ENCODE measurements around the gene KIF5A. TPM values are rescaled to one million over a fixed set of nuclear protein-coding genes. Genes with fewer than 3 reads are reported as not detected.

The KIF5A gene
- total and polyA plus RNA-seq, 4 donors, result 0.05 to 0.34 (median 0.14) TPM

GRCh38 chr12:57625261-57626032 lies 75.6 kb downstream of the KIF5A start:
- Histone ChIP-seq H3K36me3 (ENCODE audit: control insufficient read depth in 4 of 4, insufficient read depth in 4 of 4, low read length in 4 of 4) (no peaks in the 10 kb centered on the region), H3K9ac (ENCODE audit: insufficient read depth in 1 of 2, low read length in 2 of 2) (no peak overlapping the region), H3K4me3 (no peak overlapping the region), H3K27ac (ENCODE audit: low read depth in 1 of 2, low read length in 1 of 2) (no peak overlapping the region), H3K4me1 (ENCODE audit: control insufficient read depth in 5 of 5, insufficient read depth in 5 of 5, low read length in 5 of 5) (peaks cover 0 to 24% (median 6%) of the 10 kb centered on the region in 5 donors), H3K9me3 (ENCODE audit: control insufficient read depth in 4 of 4, insufficient read depth in 3 of 4, low read length in 3 of 4) (peaks cover 0 to 2% (median 0%) of the 10 kb centered on the region in 4 donors), H3K27me3 (ENCODE audit: control insufficient read depth in 3 of 3, insufficient read depth in 3 of 3, low read length in 2 of 3) (peaks cover 2 to 92% (median 59%) of the 10 kb centered on the region in 3 donors)
- ATAC-seq (ENCODE audit: insufficient read depth, low FRiP score) (no peak), DNase-seq (peak in 1 of 3 donors; percentile 14)
- 77 to 82% methylated on average over 12 of the region's 12 CpGs for WGBS, 2 donors
- TF ChIP-seq CTCF (IDR thresholded peaks at IDR 0.05; ENCODE audit: control extremely low read depth, extremely low read depth), result no peak

GRCh38 chr12:57626111-57626920 lies 76.5 kb downstream of the KIF5A start:
- ATAC-seq (ENCODE audit: insufficient read depth, low FRiP score), result no peak
- peaks cover 0 to 92% (median 59%) of the 10 kb centered on the region in 3 donors for H3K27me3 ChIP-seq (ENCODE audit: control insufficient read depth in 3 of 3, insufficient read depth in 3 of 3, low read length in 2 of 3)

GRCh38 chr12:57626921-57627445 lies 77.1 kb downstream of the KIF5A start:
- Histone ChIP-seq H3K27ac (ENCODE audit: low read depth in 1 of 2, low read length in 1 of 2) (no peak overlapping the region), H3K9me3 (ENCODE audit: control insufficient read depth in 4 of 4, insufficient read depth in 3 of 4, low read length in 3 of 4) (peaks cover 0 to 2% (median 0%) of the 10 kb centered on the region in 4 donors), H3K4me1 (ENCODE audit: control insufficient read depth in 5 of 5, insufficient read depth in 5 of 5, low read length in 5 of 5) (peaks cover 0 to 17% (median 7%) of the 10 kb centered on the region in 5 donors), H3K9ac (ENCODE audit: insufficient read depth in 1 of 2, low read length in 2 of 2) (no peak overlapping the region), H3K36me3 (ENCODE audit: control insufficient read depth in 4 of 4, insufficient read depth in 4 of 4, low read length in 4 of 4) (no peaks in the 10 kb centered on the region), H3K27me3 (ENCODE audit: control insufficient read depth in 3 of 3, insufficient read depth in 3 of 3, low read length in 2 of 3) (peaks cover 0 to 93% (median 57%) of the 10 kb centered on the region in 3 donors), H3K4me3 (no peak overlapping the region)
- no peak for ATAC-seq (ENCODE audit: insufficient read depth, low FRiP score)
- 20 to 28% methylated on average over 9 of the region's 9 CpGs for WGBS, 2 donors
- no peak for TF ChIP-seq CTCF (IDR thresholded peaks at IDR 0.05; ENCODE audit: control extremely low read depth, extremely low read depth)
- peak in 1 of 3 donors; percentile 5 for DNase-seq

More at GRCh38 chr12:57626111-57626920, 76.5 kb downstream of the KIF5A start:
- Histone ChIP-seq H3K4me3 (no peak overlapping the region), H3K9ac (ENCODE audit: insufficient read depth in 1 of 2, low read length in 2 of 2) (no peak overlapping the region), H3K9me3 (ENCODE audit: control insufficient read depth in 4 of 4, insufficient read depth in 3 of 4, low read length in 3 of 4) (peaks cover 0 to 2% (median 0%) of the 10 kb centered on the region in 4 donors), H3K4me1 (ENCODE audit: control insufficient read depth in 5 of 5, insufficient read depth in 5 of 5, low read length in 5 of 5) (peaks cover 0 to 18% (median 6%) of the 10 kb centered on the region in 5 donors), H3K27ac (ENCODE audit: low read depth in 1 of 2, low read length in 1 of 2) (no peak overlapping the region), H3K36me3 (ENCODE audit: control insufficient read depth in 4 of 4, insufficient read depth in 4 of 4, low read length in 4 of 4) (no peaks in the 10 kb centered on the region)
- peak in 1 of 3 donors; percentile 26 for DNase-seq
- 43 to 49% methylated on average over 13 of the region's 13 CpGs for WGBS, 2 donors
- no peak for TF ChIP-seq CTCF (IDR thresholded peaks at IDR 0.05; ENCODE audit: control extremely low read depth, extremely low read depth)

Data from lung (tissue), 12 donors.